Spleen (tissue), 7 donors: Measurements from ENCODE around the gene SUPV3L1.

Experiments
- CTCF ChIP-seq, 11 experiments: fragments of 200-600 bp in 7 of 11; fragments of 450-650 bp in 4 of 11; sonication (generic) in 4 of 11; IDR thresholded peaks in 8 of 11; conservative IDR thresholded peaks in 3 of 11; 1 replicate in 7 of 11; 2 replicates in 4 of 11; pipeline versions ENCODE4 v1.4.0 to v1.8.0; 2016 to 2021; ENCODE audit warnings: antibody characterized with exemption in 11 of 11, inconsistent platforms in 4 of 11, mild to moderate bottlenecking in 1 of 11
- POLR2A ChIP-seq, 3 donors: fragments of 450-650 bp; IDR thresholded peaks; one replicate each; pipeline ENCODE4 v1.5.1; 2017; ENCODE audit warnings: antibody characterized with exemption in 3 of 3, mild to moderate bottlenecking in 1 of 3
- POLR2AphosphoS5 ChIP-seq, 3 donors: sonication (generic); formaldehyde crosslinking; IDR thresholded peaks; one replicate each; pipeline ENCODE4 v1.5.1; 2017; ENCODE audit warnings: antibody characterized with exemption in 3 of 3
- donor health status: DM: no; HTN: no; CAD: no; lungs with moderate emphysema.
- donor health status: DM: no; HTN: no; CAD: no.
- donor health status: DM: no; HTN: no; CAD: no.

GRCh38 chr10:69181433-69181832 lies 1.4 kb downstream of the SUPV3L1 start:
- TF ChIP-seq CTCF (IDR thresholded peaks at IDR 0.05 in 8 of 11, conservative IDR thresholded peaks at IDR 0.05 in 3 of 11): no peak
- no peak for TF ChIP-seq POLR2A (IDR thresholded peaks at IDR 0.05)
- no peak for TF ChIP-seq POLR2AphosphoS5 (IDR thresholded peaks at IDR 0.05)
